HG02840 (cell line): ENCODE measurements around the gene CDC25A.
A peak's percentile ranks its signal among the peaks of the same experiment; 100 is the strongest.
"Not testable (repeated sequence)": the region's sequence is repeated elsewhere in the genome, so short reads cannot be mapped to it uniquely, and the experiment has no call there.

Source experiments
- ATAC-seq: cut with Tn5 transposase; IDR thresholded peaks from one replicate; pipeline ENCODE4 v1.9.1; 2021; ENCODE audit warnings: mild to moderate bottlenecking, moderate library complexity, moderate number of reproducible peaks; ENCODE audit not compliant: unreplicated experiment, low FRiP score

The CDC25A gene

DNA sequence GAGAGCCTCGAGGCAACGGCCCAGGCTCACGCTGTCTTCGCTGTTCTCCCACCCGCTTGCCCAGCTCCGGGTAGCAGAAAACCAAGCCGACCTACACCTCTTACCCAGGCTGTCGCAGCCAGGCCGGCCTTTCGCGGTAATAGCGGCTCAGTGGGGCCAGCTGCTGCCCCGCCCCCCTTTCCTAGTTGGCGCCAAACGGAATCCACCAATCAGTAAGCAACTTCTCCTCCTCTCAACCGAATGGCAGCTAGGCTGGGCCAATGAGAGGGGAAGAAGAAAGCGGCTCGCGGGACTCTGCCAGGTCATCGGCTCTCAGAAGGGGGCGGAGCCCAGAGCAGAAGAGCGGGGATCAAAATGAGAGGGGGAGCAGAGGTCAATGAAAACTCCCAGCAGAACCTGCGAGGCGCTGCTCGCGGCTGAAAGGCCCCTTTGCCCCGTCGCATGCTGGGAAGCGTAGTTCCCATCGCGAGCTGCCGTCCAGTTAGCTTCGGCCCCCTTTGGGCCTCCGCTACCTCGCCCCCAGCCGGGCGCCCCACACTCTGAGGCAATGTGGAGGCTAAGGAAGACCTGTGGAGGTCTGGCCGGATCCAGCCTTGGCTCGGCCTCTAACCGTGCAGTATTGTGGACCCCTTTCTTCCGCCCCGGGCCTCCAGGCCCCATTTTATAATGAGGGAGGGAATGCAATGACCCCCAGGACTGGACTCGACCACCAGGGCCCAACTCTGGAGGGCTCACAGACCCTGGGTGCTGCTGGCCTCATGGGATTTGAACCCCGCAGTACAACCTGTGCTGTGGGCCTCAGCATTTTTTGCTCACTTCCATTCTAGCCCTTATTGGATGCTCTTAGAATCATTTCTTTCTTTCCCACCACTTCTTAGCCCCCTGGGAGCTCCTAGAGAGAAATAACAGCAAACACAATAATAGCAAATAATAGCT is at the start of gene CDC25A:
Gene CDC25A (minus strand): TSS at position 152 of the 936 bp plus-strand sequence. CDS start 470 bp downstream, outside the sequence.
- peak; percentile 93 for ATAC-seq

DNA sequence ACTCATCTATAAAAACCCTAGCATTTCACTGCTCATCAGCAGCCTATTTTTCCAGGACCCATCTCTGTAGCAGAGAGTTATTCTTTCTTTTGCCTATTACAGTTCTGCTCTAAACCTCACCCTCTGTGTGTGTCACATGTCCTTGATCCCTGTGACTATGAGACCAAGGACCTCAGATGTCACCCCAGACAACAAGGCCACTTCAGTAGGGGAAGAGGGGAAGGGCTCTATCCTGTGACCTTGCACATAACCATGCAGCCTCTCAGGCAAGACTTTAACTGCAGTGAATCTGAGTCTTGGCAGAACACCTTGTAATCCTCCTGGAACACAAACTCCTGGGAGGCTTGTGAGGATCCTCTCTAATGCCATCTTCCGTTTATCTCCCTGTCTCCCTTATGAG is 48.3 kb upstream of the CDC25A start:
- no peak for ATAC-seq

DNA sequence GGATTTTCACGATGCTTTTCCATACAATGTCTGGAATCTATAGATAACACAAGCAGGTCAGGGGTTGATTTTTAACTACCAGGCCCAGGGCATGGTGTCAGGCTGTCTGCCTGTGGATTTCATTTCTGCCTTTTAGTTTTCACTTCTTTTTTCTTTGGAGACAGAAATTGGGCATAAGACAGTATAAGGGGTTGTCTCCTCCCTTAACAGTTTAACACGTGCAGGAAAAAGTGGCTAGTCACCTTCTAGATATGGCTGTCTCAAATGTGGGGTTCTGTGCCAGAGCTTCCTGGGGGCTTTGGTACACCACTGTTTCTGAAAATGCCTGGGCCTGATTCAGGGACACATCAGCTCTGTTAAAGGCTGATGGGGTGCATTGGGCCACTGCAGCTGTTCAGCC is 45.3 kb upstream of the CDC25A start:
- ATAC-seq: no peak

DNA sequence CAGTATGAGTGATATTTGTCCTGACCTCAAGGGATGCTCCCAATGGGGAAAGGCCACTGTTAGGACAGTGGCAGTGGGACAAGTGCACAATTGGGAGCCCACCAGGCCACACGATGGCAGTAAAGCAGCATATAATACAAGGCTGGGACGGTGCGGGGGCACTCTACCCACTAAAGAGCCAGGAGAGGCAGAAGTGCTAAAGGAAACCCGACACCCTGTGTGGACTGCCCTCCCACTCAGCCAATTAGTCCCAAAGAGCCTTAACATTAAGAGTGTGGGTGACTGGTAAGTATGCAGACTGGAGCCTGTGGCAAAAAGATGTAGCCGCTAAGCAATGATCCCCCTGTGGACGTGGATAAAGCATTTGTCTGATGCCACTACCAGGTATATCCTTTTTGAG is 44.5 kb upstream of the CDC25A start:
- ATAC-seq: no peak

DNA sequence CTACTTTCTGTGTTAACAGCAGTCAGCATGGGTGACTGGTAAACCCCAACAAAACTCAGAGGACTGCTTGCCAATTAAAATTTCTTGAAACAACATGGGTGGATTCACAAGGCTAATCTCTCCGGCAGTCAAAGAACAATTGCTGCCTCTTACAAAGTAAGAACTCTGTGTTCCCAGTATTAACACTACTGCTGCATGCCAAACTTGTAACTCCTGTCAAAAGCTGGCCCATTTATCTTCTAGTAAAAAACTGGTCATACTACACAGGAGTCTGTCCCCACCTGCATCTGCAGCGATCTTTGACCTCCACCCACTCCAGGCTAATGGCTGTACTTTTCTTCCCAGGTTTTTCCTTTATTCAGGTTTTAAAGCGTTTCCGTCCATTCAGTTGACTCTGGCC is 44.0 kb upstream of the CDC25A start:
- no peak for ATAC-seq

DNA sequence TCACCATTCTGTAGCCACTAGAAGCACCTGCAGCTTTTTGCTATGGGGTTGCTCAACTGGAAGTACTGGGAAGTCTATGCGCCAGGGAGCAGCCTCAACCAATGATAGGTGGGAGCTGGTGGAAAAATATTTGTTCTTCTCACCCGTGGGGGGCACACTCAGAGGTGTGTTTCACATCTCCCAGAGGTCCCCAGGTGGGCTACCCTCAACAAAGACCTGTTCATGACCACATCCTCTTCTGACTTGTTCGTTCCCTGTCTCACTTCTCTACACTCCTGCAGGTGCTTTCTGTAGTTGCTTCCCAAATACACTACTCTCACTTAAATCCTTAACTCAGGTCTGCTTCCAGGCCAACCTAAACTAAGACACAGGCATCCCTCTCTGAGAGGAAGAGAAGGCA is 38.7 kb upstream of the CDC25A start:
- no peak for ATAC-seq

DNA sequence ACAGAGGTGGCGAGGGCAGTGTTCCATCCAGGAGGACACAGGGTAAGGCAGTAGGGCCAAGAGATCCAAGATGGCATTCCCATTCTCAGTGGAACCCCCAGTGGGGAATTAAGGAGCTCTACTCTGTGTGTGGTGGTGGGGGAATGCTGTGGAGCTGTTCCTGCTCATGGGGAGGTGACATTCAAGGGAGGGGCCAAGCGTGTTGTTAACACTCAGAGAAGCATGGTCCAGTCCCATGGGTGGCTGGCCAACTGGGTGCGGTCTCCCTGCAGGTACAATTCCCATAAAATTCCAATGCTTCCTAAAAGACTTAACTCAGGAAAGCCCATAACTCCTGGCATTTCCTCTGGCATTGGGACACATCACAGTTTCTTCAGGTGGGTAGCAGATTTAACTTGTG is 37.4 kb upstream of the CDC25A start:
- no peak for ATAC-seq

DNA sequence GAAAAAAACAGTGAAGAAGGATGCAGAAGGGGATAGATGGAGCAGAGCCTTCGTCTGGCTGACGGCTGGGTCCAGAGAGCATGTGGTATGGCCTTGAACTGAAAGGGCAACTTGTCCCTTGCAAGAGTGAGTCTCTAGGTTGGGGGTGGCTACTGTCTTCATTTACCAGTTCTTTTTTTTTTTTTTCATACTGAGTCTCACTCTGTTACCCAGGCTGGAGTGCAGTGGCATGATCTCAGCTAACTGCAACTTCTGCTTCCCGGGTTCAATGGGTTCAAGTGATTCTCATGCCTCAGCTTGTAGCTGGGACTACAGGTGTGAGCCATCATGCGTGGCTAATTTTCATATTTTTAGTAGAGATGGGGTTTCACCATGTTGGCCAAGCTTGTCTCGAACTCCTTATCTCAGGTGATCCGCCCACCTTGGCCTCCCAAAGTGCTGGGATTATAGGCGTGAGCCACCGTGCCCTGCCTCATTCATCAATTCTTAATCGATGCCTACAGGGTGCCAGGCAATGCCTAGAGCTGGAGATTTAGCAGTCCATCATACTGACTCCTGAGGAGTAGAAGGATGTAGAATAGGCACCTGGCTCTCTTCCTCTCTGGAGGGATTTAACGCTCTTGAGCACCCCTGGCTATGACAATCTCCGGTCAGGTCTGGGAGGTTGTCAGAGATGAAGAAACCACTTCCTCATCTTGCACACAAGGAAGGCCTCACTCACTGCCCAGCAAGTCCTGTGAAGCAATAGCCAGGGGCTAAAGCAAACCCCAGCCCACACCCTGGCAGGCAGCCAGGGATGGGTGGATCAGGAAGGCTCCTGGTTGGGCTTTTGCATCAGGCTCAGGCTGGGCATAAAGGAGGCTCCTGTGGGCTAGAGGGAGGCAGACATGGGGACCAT is 34.6 kb upstream of the CDC25A start, which contains the start of gene CAMP:
Gene CAMP (plus strand): TSS at position 880 of the 898 bp plus-strand sequence. CDS start 17 bp downstream, at position 897.
- peak; percentile 65 for ATAC-seq

DNA sequence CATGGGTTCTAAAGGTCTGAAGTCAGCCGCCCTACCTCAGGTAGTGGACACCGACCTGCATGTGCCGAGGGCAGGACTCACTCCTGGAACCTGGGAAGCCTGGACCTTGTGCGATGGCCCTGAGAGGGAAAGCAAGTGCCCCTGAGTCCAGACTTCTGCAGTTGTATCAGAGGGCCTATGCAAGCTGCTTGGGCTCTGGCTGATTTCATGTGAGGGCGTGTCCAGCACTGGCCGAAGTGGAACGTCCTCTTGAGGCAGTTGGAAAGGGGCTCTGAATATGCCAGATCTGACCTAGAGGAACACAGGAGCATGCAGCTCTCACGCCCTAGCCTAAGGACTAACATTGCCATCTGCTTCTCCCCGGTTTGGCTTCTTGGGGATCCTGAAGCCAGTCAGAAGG is 32.5 kb upstream of the CDC25A start:
- no peak for ATAC-seq

DNA sequence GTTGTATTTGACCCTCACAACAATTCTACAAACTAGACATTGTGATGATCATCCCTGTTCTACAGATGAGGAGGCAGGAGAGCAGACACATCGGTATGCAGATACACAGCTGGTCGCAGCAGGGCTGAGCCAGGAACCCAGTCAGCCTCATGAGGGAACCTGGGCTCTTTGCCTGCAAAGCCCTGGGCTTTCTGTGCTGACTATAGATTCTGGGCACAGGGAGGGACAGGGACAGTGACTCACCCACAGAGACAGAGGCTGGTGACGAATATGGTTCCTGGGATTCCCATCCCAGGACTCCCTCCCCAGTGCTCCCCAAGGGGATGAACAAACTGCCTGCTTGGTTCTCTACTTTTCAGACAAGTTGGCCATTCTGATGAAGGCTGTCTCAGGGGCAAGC is 31.3 kb upstream of the CDC25A start:
- ATAC-seq: no peak

DNA sequence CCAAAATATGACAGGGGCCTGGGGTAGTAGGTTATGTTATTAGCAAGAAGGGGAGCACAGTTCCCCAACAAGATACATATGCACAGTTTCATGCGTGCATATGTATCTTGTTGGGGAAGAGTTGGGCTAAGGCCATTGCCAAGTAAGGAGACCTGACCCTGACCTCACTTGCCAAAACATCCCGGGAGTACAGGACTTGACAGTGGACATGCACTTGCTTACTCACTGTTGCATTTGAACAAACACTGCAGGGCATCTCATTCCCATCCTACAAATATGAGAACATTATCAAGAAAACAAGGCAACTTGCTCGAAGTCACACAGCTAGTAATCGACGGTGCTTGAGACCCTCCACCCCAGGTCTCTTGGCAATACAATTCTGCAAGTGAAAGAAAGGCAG is 30.3 kb upstream of the CDC25A start:
- no peak for ATAC-seq

DNA sequence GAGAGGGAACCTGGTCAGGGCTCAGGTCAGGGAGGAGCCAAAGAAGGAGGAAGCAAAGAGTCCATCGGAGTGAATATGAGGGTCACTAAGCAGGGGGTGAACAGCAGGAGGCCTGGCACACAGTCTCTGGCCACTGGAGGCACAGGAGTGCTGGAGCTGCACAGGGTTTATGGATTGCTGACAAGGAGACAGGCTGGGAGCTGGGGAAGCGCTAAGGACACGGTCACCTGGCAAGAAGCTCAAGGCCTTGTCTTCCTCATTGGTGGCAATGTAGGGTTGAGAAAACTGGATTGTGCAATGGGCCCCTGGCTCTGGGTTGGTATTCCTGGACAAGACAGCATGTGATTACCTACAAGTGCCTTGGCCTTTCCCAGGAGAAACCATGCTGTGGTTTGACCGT is 29.2 kb upstream of the CDC25A start:
- ATAC-seq: no peak

DNA sequence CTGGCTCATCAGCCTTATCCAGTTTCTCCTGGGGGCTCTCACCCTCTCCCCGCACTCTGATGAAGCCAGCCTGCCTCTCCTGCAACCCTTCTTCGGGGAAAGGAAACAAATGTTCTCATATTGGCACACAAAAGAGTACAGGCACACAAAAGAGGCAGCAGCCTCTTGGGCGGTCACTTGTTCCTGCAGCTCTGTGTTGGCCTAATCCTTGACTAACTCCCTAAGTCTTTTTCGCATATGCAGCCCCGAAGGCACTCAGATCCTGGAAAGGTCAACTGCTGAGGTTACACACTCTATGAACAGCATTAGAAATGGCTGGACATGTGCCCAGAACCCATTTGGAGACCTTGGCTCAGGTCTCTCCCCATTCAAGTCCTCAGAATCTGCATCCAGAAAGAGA is 27.7 kb upstream of the CDC25A start:
- ATAC-seq: no peak

DNA sequence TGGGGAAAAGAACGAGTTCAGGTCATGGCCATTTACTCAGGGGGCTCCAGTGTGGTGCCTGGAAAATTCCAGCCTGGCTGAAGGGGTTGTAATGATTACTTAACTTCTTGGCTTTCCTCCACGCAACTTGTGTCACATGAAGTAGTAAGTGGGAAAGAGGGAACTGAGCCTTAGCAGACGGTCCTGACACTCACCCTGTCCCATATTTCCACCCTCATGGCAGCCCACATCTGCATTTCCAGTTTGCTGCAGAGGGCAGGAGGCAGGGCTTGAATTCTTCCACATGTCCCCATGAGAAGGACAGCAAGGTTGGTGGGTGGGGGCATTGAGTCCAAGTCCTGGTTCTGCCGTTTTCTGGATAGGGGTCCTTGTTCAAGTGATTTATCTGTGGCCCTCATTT is 27.2 kb upstream of the CDC25A start:
- ATAC-seq: no peak

DNA sequence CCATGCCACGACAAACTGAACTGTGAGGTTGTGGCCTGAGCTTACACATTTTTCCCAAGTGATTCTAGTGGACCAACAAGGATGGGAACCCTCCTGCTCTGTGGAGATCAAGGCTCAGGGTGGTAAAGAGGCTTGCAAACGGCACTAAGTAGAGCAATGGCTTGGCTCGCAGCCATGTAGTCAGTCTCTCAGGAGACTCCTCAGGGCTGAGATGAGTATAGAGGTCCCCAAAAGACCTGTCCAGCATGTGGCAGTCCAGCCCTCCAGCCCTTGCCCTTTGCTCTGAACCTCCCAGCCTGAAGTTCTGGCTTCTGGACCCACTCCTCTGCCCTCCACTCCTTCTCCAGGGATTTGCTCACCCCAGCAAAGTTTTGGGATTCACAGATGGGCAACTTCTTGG is 26.8 kb upstream of the CDC25A start:
- ATAC-seq: no peak

DNA sequence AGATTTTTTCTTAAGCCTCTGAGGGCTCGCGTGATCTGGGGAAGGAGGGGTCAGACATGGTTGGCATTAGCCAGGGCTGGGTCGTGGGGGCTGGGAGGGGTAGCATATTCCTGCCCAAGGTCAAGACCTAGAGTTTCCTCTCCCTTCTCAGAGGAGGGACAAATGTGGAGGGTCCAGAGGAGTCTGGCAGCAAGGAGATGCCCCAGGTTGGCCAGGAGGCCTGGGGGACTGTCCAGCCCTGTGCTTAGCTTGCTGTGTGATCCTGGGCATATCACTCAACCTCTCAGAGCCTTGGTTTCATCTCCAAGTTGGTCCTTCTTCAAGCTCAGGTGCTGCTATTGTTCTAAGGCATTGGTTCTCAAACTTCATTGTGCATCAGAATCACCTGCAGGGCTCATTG is 26.0 kb upstream of the CDC25A start:
- ATAC-seq: no peak

DNA sequence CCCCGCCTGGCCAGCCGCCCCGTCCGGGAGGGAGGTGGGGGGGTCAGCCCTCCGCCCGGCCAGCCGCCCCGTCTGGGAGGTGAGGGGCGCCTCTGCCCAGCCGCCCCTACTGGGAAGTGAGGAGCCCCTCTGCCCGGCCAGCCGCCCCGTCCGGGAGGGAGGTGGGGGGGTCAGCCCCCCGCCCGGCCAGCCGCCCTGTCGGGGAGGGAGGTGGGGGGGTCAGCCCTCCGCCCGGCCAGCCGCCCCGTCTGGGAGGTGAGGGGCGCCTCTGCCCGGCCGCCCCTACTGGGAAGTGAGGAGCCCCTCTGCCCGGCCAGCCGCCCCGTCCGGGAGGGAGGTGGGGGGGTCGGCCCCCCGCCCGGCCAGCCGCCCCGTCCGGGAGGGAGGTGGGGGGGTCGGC is 23.6 kb upstream of the CDC25A start:
- ATAC-seq: not testable (repeated sequence)

DNA sequence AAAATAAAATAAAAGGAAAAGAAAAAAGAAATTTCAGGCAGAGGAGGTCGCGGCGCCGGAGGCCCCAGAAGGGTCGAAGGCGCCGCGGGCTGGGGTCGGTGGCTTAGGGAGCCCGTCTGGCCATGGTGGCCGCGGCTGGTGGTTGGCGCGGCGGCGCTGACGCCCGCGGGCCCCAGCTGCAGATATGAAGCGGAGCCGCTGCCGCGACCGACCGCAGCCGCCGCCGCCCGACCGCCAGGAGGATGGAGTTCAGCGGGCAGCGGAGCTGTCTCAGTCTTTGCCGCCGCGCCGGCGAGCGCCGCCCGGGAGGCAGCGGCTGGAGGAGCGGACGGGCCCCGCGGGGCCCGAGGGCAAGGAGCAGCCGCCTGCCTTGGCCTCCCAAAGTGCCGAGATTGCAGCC is 22.3 kb upstream of the CDC25A start:
- not testable (repeated sequence) for ATAC-seq

DNA sequence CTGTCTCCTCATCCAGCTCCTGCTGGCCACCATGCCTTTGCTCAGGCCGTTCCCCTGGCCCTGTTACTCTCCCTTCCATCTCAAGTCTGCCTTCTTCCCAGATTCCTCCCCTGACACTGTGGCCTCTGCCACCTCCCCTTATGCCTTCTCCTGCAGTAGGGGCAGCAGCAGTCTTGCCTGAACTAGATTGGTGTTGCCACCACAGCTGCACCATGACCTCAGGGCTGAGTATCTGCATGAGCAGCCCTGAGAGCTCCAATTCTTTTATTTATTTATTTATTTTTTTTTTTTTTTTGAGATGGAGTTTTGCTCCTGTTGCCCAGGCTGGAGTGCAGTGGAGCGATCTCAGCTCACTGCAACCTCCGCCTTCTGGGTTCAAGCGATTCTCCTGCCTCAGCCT is 21.2 kb upstream of the CDC25A start:
- no peak for ATAC-seq

DNA sequence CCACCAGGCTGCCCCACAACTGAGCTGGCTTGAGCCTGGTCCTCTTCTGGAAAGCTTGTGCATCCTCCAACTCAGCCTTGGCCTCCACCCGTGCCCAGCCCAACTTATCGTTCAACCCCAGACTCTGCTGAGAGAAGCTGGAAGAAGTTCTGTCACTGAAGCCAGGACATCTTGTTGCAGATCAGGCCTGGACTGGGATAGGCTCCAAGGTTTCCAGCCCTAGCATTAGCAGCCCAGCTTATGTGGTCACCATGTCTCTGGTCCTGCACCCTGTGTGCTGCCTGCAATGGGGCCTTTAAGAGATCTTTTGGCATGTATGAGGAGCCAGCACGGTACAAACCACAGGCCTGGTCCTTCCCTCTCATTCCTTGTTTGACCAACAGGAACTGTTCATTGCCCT is 19.9 kb upstream of the CDC25A start:
- no peak for ATAC-seq

DNA sequence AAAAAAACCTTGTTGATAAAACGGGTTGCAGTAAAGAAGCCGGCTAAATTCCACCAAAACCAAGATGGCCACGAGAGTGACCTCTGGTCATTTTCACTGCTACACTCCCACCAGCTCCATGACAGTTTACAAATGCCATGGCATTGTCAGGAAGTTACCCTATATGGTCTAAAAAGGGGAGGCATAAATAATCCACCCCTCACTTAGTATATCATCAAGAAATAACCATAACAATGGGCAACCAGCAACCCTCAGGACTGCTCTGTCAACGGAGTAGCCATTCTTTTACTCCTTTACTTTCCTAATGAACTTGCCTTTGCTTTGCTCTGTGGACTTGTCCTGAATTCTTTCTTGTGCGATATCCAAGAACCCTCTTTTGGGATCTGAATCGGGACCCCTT is 14.4 kb upstream of the CDC25A start:
- no peak for ATAC-seq
